Measurements from ENCODE around the gene PCNX1.

PCNX1 gene

DNA sequence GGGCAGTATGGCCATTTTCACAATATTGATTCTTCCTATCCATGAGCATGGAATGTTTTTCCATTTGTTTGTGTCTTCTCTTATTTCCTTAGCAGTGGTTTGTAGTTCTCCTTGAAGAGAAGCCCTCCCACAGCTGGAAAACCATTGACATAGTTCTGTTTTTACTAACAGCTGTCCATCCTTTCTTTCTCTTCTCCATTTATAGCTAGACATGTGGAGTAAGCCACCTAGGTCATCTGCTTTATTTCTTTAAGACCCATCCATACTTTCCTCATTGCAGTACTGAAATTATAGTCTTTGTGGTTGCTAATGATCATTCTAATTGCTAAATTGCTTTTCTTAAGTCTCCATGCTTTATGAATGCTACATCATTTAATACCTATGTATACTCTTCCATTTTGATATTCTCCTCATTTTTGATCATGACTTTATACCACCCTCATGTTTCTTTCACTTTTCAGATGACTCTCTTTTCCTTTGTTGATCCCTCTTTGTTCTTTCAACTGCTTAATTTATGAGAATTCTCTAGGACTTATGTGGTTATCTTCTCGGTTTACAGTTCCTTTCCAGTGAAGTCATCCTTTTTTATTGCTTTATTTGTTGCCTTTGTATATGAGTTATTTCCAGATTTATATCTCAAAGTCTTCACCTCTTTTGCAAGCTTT is 114.2 kb downstream of the PCNX1 start:
- H3K4me3 ChIP-seq (ENCODE audit: low read length), result no peak overlapping the region
- TF ChIP-seq ZNF274 (IDR thresholded peaks at IDR 0.05; ENCODE audit: low read depth, low read length), result no peak

DNA sequence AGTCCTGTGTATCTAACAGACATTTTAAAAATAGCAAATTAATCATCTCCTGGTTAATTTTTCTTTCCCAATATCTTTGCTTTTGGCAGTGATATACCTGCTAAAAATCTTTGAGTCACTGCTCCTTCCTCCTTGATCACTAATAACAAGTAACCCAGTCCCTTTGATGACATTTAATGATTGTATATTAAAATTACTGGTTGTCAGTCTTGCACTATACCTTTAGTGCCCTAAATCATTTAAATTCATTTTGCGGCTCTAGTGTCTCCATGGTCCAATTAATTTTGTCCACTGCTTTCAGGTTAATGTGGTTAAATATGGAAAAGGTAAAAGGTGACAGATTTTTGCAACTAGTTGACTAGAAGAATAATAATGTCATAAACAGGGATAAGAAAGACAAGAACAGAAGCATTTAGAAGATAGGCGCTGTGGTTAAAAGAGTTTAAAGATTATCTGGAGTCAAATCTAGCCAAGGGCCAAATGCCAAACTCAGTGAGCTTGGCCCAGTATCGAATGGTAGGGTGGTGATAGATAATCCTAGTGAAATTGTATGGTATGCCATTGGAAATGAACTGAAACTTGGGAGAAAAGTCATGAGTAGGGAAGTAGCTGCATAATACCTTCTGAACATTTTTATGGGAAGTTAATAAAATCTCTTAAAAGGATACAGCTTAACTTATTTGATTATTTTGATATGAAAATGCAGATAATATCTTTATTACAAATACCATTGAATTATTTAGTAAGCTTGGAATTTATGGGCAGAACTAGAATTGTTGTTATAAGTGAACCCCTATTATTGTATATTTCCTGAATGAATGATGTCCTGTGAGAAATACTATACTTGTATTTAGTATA is 115.0 kb downstream of the PCNX1 start:
- TF ChIP-seq ZNF274 (IDR thresholded peaks at IDR 0.05; ENCODE audit: low read depth, low read length), result no peak
- H3K4me3 ChIP-seq (ENCODE audit: low read length), result no peak overlapping the region

DNA sequence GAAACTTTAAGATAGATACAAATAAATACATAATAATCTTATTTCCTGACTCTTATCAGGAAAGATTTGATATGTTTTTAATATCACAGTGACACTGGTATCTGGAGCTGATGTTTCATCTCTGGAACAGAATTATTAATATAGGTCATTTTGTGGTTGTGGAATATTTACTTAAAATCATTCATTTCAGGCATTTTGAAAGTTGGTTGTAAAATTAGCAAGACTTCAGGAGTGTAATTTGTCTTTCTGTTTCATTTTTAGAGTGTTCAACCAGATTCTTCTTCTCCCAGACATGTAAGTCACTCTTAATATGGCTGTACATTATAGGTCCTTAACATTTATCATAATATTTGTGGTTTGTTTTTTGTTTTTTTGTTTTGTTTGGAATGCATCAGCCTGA is 115.7 kb downstream of the PCNX1 start:
- H3K4me3 ChIP-seq (ENCODE audit: low read length), result no peak overlapping the region
- TF ChIP-seq ZNF274 (IDR thresholded peaks at IDR 0.05; ENCODE audit: low read depth, low read length), result no peak

DNA sequence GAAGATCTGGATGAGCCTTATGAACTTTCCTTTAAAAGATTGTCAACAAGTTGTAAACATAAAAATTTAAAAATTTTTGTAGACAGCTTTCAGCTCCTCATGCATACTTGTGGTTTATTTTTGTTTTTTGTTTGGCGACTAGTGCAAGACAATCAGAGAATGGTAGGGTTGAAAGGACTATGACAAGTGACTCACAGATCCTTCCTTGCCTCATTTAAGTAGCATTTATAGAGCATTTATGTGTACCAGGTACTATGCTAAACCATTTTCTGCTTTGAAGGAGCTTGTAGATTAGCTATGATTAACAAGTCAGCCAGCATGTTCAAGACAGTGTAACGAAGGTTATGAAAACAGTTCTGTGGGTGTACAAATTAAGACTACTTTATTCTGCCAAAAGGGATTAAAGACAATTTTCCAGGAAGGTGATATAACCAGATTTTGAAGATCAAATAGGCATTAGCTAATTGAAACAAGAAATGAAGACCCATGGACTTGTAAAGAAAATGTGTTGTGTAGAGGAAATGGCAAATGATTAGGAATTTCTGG is 122.0 kb downstream of the PCNX1 start:
- no peak for TF ChIP-seq ZNF274 (IDR thresholded peaks at IDR 0.05; ENCODE audit: low read depth, low read length)
- H3K4me3 ChIP-seq (ENCODE audit: low read length), result no peak overlapping the region

DNA sequence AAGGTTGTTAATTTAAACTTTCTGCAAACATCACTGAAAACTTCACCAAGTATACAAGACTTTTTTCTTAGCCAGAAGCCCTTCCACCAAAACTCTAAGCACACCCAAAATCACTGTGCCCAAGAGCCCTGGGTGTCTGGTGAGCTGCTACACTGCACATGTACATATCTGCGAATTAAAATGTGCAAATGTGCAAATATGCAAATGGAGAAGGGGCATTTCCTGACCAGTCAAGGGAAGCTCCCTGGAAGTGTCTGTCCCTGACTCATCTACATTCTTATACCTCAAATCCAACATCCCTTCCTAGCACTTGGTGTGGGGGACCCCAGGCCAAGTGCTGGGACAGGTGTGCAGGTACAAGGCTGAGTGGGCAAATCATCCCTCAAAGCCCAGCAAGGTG is 123.7 kb downstream of the PCNX1 start:
- no peak for TF ChIP-seq ZNF274 (IDR thresholded peaks at IDR 0.05; ENCODE audit: low read depth, low read length)
- H3K4me3 ChIP-seq (ENCODE audit: low read length), result no peak overlapping the region

DNA sequence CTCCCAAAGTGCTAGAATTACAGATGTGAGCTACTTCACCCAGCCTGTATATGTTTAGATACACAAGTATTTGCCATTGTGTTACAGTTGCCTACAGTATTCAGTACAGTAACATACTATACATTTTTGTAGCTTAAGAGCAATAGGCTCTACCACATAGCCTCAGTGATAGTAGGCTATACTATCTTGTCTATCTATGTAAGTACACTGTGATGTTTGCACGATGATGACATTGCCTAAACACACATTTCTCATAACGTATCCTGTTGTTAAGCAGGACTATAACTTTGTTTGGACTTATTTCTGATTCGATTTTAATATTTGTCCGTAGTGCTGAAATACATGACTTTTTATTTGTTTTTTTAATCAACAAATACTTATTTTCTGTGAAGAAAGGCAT is 129.2 kb downstream of the PCNX1 start:
- H3K4me3 ChIP-seq (ENCODE audit: low read length), result no peak overlapping the region
- TF ChIP-seq ZNF274 (IDR thresholded peaks at IDR 0.05; ENCODE audit: low read depth, low read length), result no peak

DNA sequence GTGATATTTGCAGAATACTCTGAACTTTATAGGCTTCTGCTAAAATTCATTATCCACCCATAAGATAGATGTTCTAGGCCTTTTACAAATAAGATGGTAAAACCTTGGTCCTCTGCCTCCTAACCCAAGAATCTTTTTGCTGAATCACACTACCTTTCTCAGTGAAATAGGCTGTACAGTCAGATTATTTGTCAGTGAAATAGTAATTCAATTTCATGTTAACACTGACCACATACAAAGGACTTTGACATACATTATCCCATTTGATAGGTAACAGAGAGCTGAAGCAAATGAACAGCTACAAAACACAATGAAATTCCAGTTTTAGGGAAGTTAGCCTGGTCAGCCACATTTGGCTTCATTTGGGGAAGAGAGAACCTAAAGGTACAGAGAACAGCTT is 141.1 kb downstream of the PCNX1 start:
- H3K4me3 ChIP-seq (ENCODE audit: low read length), result no peak overlapping the region
- no peak for TF ChIP-seq ZNF274 (IDR thresholded peaks at IDR 0.05; ENCODE audit: low read depth, low read length)

DNA sequence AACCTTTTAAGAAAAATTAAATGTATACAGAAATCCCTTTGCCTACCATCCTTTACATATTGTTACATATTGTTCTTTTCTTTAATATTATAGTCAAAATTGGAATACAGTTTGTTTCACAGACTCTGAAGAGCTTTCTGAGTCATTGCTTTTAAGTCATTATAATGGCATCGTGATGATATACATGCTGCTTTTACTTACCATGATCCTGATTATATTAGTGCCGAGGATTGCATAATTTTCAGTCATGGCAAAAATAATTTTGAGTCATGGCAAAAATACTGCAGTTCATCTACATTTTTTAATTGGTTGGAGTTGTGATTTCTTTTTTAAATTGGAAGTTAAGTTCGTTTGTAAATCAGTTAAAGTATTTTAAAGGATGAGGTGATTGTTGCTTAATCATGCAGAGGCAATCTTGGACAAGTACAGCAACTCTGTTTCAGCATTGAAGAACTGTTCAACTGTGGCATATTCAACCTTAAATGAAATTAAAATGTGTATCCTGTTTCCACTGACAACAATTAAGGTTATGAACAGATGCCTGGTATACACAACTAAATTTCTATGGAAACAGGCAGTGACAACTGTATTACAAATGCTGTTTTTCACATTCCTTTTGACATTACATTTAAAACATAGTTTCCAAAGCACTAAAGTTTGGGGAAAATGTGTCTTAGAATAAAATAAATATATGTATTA is 142.3 kb downstream of the PCNX1 start:
- no peak overlapping the region for H3K4me3 ChIP-seq (ENCODE audit: low read length)
- no peak for TF ChIP-seq ZNF274 (IDR thresholded peaks at IDR 0.05; ENCODE audit: low read depth, low read length)

DNA sequence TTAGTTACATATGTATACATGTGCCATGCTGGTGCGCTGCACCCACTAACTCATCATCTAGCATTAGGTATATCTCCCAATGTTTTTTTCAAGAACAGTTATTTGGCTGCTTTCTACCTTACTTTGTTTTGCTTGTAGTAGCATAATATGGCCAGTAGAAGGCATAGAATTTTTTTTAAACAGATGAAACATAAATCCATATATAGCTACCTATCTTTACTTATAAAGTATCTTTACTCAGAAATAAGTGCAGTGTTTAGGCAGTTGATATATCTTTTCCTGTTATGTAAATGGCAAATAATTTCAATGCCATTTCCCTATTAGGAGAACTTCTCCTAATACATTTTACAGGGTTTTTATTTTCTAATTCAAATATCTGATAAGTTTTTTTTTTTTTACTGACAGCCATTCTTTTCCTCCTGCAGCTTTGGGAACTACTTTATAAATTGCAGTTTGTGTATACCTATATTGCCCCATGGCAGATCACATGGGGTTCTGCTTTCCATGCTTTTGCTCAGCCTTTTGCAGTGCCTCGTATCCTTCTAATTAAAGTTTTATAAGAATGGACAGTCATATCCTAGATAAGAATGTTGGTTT is 143.1 kb downstream of the PCNX1 start:
- no peak overlapping the region for H3K4me3 ChIP-seq (ENCODE audit: low read length)
- TF ChIP-seq ZNF274 (IDR thresholded peaks at IDR 0.05; ENCODE audit: low read depth, low read length), result no peak

DNA sequence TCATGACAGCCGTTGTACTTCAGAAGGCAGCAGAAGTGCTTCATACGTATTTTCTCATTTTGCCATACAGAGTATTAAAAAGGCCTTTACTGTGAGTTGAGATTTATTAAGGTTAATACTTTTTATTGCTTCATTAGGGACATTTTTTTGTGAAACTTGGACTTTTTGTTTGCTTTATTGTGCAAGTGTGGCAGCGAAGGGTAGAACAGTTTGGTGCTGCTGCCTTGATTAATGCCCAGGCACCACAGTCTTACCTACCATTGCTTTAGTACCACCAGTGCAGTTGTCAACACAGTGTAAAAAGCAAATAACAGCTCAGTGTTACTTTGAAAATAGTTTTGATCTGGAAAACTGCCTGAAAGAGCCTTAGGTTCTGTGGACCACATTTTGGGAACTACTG is 147.4 kb downstream of the PCNX1 start:
- H3K4me3 ChIP-seq (ENCODE audit: low read length), result no peak overlapping the region
- no peak for TF ChIP-seq ZNF274 (IDR thresholded peaks at IDR 0.05; ENCODE audit: low read depth, low read length)

DNA sequence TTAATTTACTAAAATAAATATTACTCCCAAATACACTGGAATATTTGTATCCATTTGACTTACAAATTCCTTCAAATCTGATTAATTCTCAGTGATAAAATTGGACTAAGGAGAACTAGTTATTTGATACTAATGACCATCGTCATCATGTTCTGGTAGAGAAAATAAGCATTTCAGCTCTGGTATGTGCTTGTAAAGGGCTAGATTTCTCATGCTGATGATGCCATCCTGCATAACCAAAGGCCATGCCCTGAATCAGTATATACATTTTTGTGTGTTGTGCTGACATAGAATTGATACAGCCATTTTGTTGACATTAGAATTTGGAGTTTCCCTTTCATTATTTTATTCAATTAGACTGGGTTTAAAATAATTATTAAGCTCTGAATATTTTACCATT is 148.9 kb downstream of the PCNX1 start:
- no peak overlapping the region for H3K4me3 ChIP-seq (ENCODE audit: low read length)
- TF ChIP-seq ZNF274 (IDR thresholded peaks at IDR 0.05; ENCODE audit: low read depth, low read length), result no peak

DNA sequence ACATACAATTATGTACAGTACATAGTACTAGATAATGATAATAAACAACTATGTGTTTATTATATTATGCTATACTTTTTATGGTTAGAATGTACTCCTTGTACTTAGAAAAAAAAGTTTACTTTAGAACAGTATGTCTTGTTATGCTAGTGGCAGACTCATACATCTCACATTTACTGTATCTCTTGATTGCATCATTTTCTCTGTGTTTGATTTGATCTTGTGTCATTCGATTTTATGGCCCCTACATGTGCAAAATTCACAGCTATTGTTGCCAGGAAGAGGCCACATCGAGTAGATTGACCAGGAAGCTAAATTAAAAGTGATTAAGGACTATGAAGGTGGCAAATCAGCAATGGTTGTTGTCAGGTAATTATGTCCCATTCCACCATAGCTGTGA is 153.0 kb downstream of the PCNX1 start:
- no peak for TF ChIP-seq ZNF274 (IDR thresholded peaks at IDR 0.05; ENCODE audit: low read depth, low read length)
- no peak overlapping the region for H3K4me3 ChIP-seq (ENCODE audit: low read length)

DNA sequence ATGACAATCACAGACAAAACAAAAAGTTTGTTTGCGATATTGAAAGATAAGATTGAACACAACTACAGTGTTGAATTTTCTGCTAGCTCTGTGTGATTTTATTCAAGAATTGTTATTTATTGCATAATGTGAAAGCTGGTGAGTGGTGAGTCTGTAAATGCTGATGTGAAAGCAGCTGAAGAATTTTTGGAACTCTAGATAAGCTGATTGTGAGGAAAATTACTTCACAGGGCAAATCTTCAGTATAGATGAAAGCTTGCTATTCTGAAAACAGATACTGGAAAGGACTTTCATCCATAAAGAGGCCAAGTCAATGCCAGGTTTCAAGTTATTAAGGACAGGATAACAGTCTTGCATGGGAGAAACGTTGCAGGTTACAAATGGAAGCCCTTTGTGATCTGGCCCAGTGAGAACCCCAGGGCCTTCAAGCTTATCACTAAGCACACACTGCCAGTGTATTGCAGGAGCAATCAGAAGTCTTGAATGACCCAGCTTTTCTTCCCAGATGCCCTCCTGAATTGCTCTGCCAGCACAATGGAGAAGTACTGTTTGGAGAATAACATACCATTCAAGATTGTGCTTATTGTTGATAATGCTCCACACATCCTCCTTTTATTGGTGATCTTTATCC is 153.7 kb downstream of the PCNX1 start:
- no peak for TF ChIP-seq ZNF274 (IDR thresholded peaks at IDR 0.05; ENCODE audit: low read depth, low read length)
- H3K4me3 ChIP-seq (ENCODE audit: low read length), result no peak overlapping the region

DNA sequence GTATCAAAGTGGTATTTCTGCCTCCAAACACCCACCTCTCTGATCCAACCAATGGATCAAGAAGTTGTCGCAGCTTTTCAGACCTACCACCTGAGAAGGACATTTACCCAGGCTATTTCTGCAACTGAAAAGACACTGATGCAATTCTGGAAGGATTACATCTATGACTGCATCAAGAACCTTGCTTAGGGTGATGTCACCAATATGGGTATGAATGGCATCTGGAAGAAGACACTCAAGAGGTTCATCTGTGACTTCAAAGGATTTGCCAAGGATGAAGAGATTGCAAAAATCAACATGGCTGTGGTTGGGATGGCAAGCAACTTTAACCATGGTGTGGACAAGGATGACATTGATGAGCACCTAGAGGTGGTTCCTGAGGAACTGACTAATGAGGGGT is 154.2 kb downstream of the PCNX1 start:
- no peak overlapping the region for H3K4me3 ChIP-seq (ENCODE audit: low read length)

More for the DNA sequence above, 154.2 kb downstream of the PCNX1 start:
- TF ChIP-seq ZNF274 (IDR thresholded peaks at IDR 0.05; ENCODE audit: low read depth, low read length), result no peak
